ENCODE measurements around the gene EVA1C.
"Not testable (repeated sequence)": the region's sequence is repeated elsewhere in the genome, so short reads cannot be mapped to it uniquely, and the experiment has no call there.

EVA1C gene

GRCh38 chr21:32412162-32413014 is at the start of gene EVA1C:
Gene EVA1C (plus strand): TSS chr21:32412706. CDS start chr21:32412854, 148 bp downstream.
- DNase-seq: no peak

GRCh38 chr21:32364387-32364786 is 48.1 kb upstream of the EVA1C start:
- no peak for DNase-seq

- no peak for DNase-seq
Measured at GRCh38 chr21:32364796-32365195, 47.7 kb upstream of the EVA1C start.

GRCh38 chr21:32366191-32366590 is 46.3 kb upstream of the EVA1C start:
- DNase-seq: no peak

- no peak for DNase-seq
Measured at GRCh38 chr21:32367158-32367557, 45.3 kb upstream of the EVA1C start.

- no peak for DNase-seq
Measured at GRCh38 chr21:32368386-32368785, 44.1 kb upstream of the EVA1C start.

- DNase-seq: not testable (repeated sequence)
Measured at GRCh38 chr21:32368961-32369360, 43.5 kb upstream of the EVA1C start.

GRCh38 chr21:32370998-32371766 is 41.3 kb upstream of the EVA1C start:
- DNase-seq: no peak

- DNase-seq: no peak
Measured at GRCh38 chr21:32371913-32372314, 40.6 kb upstream of the EVA1C start.

GRCh38 chr21:32372755-32373154 is 39.8 kb upstream of the EVA1C start:
- no peak for DNase-seq

- no peak for DNase-seq
Measured at GRCh38 chr21:32377506-32377905, 35.0 kb upstream of the EVA1C start.

- DNase-seq: no peak
Measured at GRCh38 chr21:32377991-32378390, 34.5 kb upstream of the EVA1C start.

- no peak for DNase-seq
Measured at GRCh38 chr21:32378956-32379355, 33.5 kb upstream of the EVA1C start.

GRCh38 chr21:32380940-32381339 is 31.6 kb upstream of the EVA1C start:
- DNase-seq: no peak

GRCh38 chr21:32381571-32381970 is 30.9 kb upstream of the EVA1C start:
- DNase-seq: no peak

- DNase-seq: no peak
Measured at GRCh38 chr21:32382108-32382644, 30.3 kb upstream of the EVA1C start.

GRCh38 chr21:32383812-32384211 is 28.7 kb upstream of the EVA1C start:
- no peak for DNase-seq

GRCh38 chr21:32386195-32386870 is 26.2 kb upstream of the EVA1C start:
- no peak for DNase-seq

- DNase-seq: no peak
Measured at GRCh38 chr21:32387151-32387550, 25.4 kb upstream of the EVA1C start.

GRCh38 chr21:32388306-32388705 is 24.2 kb upstream of the EVA1C start:
- no peak for DNase-seq

GRCh38 chr21:32389337-32390015 is 23.0 kb upstream of the EVA1C start:
- DNase-seq: no peak

- DNase-seq: not testable (repeated sequence)
Measured at GRCh38 chr21:32390537-32391224, 21.8 kb upstream of the EVA1C start.
